ENCODE measurements around the gene TBC1D9B.

The TBC1D9B gene

DNA sequence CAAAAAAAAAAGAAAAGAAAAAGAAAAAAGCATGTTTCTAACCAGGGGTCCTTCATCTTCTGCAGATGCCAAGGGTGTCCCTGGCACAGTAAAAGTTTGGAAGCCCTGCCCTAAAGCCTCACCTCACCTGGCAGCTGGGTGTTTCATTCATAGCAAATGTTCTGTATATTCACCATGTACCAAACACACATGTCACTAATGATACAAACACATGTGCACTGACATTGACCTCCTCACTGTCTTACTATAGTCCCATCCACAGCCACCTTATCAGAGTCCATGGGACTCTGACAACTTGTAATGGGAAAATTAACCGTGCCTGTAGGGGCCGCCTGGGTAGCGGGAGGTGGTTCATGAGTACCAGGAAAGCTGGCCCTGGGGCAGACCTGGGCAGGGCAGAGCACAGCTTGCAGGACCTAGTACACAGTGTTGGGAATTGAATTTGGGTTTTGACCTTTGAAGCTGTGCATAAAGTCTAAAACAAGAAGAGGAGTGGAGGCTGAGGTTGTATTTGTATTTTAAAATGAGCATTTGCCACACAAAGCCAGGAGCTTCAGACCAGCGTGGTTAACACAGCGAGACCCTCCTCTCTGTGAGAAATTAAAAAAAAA lies 94.6 kb downstream of the TBC1D9B start:
- DNase-seq: peak in 1 of 10 donors; percentile 32
- intact Hi-C loops (cut with DNase I): no loop called here

GRCh38 chr5:179812135-179812825 lies 95.4 kb downstream of the TBC1D9B start:
- intact Hi-C loops (cut with DNase I): no loop called here
- peak in 2 of 10 donors; percentile 63 to 85 for DNase-seq

Data from posterior cingulate gyrus (tissue), 11 donors.